HCT116 (cell line): Measurements from ENCODE around the gene PSKH1.

Experiments used
- ATF3 ChIP-seq: IDR thresholded peaks from 2 replicates; pipeline ENCODE4 v1.6.1; 2012
- CEBPB ChIP-seq: IDR thresholded peaks from 2 replicates; pipeline ENCODE4 v1.6.1; 2012; ENCODE audit warnings: low read depth
- CTCF ChIP-seq, 3 experiments: fragments of 200-600 bp in 1 of 3; sonication (generic) in 1 of 3; IDR thresholded peaks in 2 of 3; conservative IDR thresholded peaks in 1 of 3; 2 replicates each; pipeline ENCODE4 v1.5.1; 2012 to 2017; ENCODE audit warnings: low read depth in 2 of 3, low read length in 2 of 3, antibody characterized with exemption in 1 of 3, borderline replicate concordance in 1 of 3, control low read depth in 1 of 3, mild to moderate bottlenecking in 1 of 3, mixed read lengths in 1 of 3, mixed run types in 1 of 3, moderate library complexity in 1 of 3; ENCODE audit not compliant: insufficient read depth in 1 of 3
- EZH2 ChIP-seq: fragments of 200-600 bp; sonication (generic); IDR thresholded peaks from 2 replicates; pipeline ENCODE4 v1.6.1; 2017; ENCODE audit warnings: antibody characterized with exemption, mixed run types
- MAX ChIP-seq: IDR thresholded peaks from 2 replicates; pipeline ENCODE4 v1.6.1; 2012
- POLR2AphosphoS5 ChIP-seq: IDR thresholded peaks from 2 replicates; pipeline ENCODE4 v1.6.1; 2011; ENCODE audit warnings: mild to moderate bottlenecking, low read depth, low read length, moderate library complexity
- SRF ChIP-seq: IDR thresholded peaks from 2 replicates; pipeline ENCODE4 v1.6.1; 2012; ENCODE audit warnings: low read depth
- ZFX ChIP-seq: fragments of 450-650 bp; IDR thresholded peaks from 2 replicates; pipeline ENCODE4 v1.6.1; 2017
- ZNF274 ChIP-seq: fragments of 200-500 bp; sonication (Bioruptor generic); IDR thresholded peaks from 2 replicates; pipeline ENCODE4 v1.6.1; 2014; ENCODE audit warnings: mild to moderate bottlenecking, low read depth, low read length, inconsistent platforms

GRCh38 chr16:67882374-67883145 lies 10.5 kb upstream of the PSKH1 start:
- TF ChIP-seq EZH2 (no peak), ATF3 (no peak), ZFX (no peak), CEBPB (no peak), POLR2AphosphoS5 (no peak), SRF (no peak), CTCF (IDR thresholded peaks at IDR 0.05 in 2 of 3, conservative IDR thresholded peaks at IDR 0.05 in 1 of 3; ENCODE audit: borderline replicate concordance in 1 of 3, insufficient read depth in 1 of 3, low read depth in 2 of 3, low read length in 2 of 3) (no peak), ZNF274 (no peak), MAX (no peak)
